GM21515 (cell line): ENCODE results near the gene ICAM5.
A peak's percentile ranks its signal among the peaks of the same experiment; 100 is the strongest.

ENCODE experiments used
- ATAC-seq: cut with Tn5 transposase; IDR thresholded peaks from one replicate; pipeline ENCODE4 v1.9.1; 2021; ENCODE audit not compliant: unreplicated experiment

ICAM5 gene

DNA sequence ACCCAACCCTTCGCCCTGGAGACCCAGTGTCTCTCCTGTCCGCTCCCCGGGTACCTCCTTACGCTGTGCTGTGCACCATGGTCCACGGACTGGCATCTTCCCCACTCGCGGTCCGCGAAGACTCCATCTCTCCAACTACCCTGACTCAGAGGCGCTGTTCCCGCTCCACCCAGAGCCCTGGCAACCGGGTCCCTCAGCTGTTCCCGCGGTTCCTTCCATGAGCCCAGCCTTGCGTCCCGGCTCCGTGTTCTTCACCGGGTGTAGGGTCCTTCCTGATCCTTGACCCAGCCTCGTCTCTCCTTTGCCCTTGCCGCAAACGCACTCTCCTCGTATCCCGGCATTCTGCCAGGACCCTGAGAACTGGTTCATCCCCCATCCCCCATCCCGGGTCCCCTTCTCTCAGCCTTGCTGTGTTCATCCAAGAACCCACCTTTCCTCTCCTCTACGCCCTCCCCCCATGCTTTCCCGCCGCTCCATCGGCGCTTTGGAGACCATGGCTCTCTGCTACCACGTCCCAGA is 664 bp downstream of the ICAM5 start:
- no peak for ATAC-seq

DNA sequence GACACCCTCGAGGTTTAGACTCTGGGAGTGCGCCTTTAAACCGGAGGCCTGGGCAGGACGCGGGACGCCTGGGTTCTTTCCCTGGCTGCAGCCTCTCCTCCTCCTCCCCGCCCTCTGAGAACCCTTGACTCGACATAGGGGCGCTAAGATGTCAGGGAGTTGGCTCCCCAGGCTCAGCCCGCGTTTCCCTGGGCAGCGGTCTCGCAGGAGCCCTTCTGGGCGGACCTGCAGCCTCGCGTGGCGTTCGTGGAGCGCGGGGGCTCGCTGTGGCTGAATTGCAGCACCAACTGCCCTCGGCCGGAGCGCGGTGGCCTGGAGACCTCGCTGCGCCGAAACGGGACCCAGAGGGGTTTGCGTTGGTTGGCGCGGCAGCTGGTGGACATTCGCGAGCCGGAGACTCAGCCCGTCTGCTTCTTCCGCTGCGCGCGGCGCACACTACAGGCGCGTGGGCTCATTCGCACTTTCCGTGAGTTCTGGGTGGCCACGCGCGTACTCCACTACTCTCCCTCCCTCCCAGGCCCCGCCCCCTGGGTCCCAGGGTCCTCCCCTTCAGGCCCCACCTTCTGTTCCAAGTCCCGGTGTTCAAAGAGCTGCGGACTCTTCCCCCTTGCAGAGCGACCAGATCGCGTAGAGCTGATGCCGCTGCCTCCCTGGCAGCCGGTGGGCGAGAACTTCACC is 1.3 kb downstream of the ICAM5 start:
- ATAC-seq, result no peak

DNA sequence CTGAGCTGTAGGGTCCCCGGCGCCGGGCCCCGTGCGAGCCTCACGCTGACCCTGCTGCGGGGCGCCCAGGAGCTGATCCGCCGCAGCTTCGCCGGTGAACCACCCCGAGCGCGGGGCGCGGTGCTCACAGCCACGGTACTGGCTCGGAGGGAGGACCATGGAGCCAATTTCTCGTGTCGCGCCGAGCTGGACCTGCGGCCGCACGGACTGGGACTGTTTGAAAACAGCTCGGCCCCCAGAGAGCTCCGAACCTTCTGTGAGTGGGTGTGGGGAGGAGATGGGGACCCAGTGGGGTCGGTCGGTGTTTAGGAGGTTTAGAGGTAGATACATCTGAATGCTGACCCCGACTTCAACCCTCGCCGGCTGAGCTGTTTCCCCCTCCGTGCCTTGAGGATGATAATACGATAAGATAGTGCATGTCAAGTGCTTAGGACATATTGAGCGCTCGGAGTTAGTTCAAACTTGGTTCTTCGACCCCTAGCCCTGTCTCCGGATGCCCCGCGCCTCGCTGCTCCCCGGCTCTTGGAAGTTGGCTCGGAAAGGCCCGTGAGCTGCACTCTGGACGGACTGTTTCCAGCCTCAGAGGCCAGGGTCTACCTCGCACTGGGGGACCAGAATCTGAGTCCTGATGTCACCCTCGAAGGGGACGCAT is 1.9 kb downstream of the ICAM5 start:
- no peak for ATAC-seq

DNA sequence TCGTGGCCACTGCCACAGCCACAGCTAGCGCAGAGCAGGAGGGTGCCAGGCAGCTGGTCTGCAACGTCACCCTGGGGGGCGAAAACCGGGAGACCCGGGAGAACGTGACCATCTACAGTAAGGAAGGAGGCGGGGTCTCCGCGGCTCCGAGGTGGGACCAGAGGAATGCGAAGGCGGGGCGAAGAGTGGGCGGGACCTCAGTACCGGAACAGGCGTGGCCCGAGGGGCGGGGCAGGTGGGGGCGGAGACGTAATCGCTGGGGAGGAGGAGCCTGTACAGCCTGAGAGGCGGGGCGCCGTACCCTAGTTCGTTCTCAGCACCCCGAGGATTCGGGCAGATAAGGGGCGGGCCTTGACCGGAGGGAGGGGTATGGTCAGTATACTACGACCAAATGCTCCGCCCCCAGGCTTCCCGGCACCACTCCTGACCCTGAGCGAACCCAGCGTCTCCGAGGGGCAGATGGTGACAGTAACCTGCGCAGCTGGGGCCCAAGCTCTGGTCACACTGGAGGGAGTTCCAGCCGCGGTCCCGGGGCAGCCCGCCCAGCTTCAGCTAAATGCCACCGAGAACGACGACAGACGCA is 2.5 kb downstream of the ICAM5 start:
- peak; percentile 36 for ATAC-seq

DNA sequence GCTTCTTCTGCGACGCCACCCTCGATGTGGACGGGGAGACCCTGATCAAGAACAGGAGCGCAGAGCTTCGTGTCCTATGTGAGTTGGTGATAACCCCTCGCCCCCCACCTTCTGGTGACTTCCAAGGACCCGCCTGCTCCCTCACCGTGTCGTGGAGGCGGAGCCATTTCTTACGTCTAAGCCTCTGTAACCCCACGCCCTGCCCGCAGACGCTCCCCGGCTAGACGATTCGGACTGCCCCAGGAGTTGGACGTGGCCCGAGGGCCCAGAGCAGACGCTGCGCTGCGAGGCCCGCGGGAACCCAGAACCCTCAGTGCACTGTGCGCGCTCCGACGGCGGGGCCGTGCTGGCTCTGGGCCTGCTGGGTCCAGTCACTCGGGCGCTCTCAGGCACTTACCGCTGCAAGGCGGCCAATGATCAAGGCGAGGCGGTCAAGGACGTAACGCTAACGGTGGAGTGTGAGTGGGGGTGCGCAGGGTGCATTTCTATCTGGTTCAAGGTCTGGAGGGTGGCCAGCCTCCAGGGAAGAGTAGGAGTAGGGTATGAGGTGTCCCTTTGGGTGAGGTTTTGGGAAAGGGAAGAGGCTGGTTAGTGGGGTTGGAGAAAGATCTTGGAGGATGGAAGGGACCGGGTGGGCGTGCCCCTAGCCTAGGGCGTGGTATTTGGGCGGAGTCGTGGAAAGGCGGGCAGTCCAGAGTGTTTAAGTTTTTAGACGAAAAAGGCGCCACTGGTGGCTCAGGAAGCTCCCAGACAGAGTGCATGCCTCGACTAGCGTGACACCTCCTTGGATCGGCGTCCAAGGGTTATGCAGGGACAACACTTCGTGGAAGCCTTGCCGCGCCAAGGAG is 3.3 kb downstream of the ICAM5 start:
- no peak for ATAC-seq

DNA sequence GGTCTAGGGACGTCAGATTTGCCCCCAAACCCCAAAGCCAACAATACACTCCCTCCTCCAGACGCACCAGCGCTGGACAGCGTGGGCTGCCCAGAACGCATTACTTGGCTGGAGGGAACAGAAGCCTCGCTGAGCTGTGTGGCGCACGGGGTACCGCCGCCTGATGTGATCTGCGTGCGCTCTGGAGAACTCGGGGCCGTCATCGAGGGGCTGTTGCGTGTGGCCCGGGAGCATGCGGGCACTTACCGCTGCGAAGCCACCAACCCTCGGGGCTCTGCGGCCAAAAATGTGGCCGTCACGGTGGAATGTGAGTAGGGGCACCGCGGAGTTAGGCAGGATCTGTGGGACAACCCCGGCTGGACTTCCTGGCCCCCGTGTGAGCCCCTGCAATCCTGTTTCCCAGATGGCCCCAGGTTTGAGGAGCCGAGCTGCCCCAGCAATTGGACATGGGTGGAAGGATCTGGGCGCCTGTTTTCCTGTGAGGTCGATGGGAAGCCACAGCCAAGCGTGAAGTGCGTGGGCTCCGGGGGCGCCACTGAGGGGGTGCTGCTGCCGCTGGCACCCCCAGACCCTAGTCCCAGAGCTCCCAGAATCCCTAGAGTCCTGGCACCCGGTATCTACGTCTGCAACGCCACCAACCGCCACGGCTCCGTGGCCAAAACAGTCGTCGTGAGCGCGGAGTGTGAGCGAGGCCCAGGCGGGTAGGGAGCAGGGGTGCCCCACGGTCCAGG is 4.0 kb downstream of the ICAM5 start:
- ATAC-seq, result no peak

DNA sequence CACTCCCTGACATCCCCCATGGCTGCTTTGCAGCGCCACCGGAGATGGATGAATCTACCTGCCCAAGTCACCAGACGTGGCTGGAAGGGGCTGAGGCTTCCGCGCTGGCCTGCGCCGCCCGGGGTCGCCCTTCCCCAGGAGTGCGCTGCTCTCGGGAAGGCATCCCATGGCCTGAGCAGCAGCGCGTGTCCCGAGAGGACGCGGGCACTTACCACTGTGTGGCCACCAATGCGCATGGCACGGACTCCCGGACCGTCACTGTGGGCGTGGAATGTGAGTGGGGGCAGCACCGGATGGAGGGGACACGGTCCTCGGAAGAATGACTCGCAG is 4.6 kb downstream of the ICAM5 start:
- no peak for ATAC-seq

DNA sequence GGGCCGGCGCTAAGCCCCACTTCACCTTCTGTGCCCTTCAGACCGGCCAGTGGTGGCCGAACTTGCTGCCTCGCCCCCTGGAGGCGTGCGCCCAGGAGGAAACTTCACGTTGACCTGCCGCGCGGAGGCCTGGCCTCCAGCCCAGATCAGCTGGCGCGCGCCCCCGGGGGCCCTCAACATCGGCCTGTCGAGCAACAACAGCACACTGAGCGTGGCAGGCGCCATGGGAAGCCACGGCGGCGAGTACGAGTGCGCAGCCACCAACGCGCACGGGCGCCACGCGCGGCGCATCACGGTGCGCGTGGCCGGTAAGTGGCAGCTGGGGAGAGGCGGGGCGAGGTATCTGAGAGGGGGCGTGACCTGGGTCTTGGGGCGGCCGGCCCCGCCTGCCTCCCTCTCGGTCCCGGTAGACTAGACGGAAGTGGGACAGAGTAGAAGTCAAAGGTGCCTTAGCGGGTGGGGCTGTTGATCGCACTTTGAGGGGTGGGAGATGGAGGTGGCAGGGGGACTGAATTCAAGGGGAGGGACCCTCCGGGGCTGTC is 5.6 kb downstream of the ICAM5 start:
- no peak for ATAC-seq

DNA sequence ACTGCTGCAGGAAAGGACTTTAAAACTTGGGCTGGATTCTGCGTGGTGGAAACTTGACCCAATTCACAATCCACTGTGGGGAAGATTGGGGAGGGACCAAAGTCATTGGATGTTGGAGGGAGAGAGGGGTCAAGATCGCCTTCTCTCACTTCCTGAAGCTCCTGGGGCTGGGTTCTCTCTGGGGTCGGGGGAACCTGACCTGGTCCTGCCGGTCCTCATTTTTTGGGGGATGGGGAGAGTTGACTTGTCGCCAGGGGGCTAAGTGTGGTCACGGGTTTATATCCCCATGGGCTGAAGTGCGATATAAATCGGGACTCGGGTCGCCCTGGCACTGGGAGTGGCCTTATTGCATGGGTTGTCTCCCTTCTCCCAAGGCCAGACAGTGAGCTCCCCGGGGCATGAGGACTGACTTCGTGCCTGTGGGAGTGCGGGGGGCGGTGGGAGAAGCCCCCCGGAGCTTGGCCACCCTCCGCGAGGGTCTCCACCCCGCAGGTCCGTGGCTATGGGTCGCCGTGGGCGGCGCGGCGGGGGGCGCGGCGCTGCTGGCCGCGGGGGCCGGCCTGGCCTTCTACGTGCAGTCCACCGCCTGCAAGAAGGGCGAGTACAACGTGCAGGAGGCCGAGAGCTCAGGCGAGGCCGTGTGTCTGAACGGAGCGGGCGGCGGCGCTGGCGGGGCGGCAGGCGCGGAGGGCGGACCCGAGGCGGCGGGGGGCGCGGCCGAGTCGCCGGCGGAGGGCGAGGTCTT is 6.3 kb downstream of the ICAM5 start:
- ATAC-seq, result no peak

DNA sequence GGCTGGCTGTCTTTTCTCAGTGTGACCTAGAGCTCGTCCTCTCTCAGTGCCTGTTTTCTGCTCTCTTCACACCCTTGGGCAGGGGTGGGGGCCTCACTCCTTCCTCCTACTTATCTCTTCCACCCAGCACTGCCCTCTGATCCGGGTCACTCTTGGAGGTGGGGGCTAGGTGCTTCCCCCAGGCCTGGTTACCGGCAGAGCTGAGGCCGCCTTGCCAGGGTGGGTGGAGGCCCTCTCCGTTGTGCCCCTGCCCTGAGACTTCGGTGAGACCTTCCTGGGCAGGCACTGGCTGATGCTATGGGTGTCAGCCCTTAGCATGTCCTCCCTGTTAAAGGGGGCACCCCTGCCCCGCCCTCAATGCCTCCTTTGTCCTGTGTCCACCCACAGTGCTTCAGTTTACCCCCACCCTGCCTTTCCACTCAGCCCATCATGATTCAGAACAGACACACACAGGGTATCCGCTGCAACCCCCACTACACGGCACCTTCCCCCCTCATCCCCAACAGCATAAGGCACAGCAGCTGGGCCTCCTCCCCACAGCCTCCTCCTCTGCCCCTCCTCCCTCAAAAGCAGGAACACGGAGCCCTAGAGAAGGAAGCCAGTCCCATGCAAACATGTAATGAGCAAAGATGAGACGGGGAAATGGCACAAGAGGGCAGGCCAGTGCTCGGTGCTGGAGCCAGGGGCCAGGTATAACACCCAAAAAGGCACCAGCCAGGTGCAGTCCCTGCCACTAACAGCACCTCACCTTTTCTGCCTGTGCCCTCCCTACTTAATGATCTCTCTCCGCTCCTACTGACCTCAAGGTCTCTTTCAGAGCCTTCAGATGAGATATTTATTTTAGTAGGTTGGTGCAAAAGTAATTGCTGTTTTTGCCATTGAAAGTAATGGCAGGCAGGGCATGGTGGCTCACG is 10.1 kb downstream of the ICAM5 start:
- no peak for ATAC-seq

DNA sequence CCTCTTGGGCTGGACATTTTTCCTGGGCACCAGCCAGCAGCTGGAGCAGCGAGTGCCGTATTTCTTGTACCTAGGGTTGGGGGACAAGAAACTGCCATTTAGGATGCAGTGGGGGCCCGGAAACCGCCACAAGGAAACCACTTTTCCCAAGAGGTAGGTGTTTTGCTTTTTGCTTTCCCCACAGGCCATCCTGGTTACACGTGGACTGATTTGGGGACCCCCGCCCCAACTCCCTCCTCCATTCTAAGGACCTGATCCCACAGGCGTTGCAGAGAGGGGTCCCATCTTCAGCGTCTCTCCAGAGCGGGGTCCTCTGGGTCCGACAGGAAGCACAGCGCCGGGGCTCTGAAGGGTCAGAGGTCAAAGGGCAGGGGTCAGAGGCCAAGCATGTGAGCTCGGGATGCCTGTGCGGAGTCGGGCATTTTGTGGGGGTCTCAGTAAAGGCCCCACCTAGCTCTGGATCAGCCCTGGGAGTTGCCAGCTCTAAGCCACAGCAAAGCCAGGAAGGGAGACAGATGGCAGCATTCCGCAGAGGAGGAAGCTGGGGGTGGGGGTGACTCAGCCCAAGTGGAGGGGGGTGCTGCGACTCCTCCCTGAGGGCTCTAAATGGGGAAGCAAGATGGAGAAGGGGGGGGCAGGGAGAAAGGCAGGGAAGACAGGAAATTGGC is 15.5 kb downstream of the ICAM5 start:
- ATAC-seq, result no peak

DNA sequence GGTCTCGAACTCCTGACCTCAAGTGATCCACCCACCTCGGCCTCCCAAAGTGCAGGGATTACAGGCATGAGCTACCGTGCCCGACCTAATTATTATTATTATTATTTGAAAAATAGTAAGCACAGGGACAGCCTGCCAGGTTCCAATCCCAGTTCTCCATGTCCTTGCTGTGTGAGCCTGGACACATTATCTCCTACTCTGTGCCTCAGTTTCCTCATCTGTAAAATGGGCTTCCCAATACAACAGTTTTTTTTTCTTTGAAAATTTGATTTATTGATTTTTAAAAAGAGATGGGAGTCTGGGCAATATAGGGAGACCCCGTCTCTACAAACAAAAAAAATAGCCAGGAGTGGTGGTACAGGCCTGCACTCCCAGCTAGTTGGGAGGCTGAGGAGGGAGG is 16.6 kb downstream of the ICAM5 start:
- no peak for ATAC-seq

DNA sequence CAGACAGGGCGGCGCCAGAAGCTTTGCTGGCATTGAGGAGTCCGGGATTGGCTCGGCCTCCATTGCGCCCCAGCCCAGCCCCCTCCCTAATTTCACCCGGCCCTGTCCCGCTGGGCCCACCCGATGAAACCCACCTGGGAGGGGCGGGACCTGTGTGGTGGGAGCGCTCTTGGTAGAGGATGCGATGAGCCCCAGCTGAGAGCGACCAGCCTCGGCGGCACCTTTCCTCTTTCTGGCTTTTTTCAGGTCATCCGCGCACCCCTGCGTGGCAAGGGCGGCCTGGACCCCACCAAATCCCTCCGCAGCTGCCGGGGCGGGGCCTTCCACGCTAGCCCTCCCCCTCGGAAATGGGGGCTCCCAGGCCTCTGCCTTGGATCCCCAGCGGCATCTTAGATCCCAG is 19.7 kb downstream of the ICAM5 start, which contains the start of gene ZGLP1:
ZGLP1 (minus strand) TSS at position 393 of the 400 bp plus-strand sequence.
- ATAC-seq, result no peak

DNA sequence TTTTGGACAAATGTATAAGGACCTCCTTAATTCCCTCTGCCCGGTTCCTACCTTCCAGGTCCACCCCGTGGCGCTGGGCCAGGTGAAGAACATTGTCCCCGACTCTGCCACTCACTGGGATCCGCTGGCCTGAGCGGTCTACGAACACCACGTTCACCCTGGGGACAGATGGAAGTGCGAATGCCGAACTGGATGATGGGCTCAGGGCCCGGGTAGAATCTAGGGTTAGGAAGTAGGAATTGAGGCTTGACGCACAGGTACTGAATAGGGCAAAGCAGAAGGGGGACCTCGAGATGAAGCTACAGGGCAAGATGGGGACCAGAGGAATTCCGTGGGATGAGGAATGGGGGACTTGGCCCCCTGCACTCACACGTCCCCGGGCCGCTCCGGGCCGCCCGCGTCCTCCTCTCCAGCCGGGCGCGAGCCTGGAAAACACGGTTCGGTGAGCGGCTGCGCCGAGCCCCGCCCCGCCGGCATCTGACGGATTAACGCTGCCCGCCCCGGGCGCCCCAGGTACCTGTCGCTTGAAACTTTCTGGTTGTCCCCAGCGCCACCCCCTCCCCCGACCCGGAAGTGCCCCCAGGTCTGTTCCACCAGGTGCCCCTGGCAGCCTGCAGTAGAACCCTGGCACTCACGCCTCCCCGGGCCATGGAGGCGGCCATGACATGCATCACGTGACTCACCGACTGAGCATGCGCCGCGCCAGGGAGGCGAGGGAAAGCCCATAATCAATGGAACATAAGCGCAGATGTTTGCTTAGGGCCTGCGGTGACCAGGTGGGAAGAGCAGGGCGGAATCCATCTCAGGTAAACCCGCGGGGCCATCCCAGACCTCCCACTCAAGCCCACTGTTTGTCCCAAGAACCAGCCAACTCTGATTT is 25.8 kb downstream of the ICAM5 start, which contains the start of gene FDX2:
FDX2 (minus strand) TSS at position 681 of the 880 bp plus-strand sequence; CDS start at position 662, 19 bp downstream.
- ATAC-seq, result peak; percentile 59

DNA sequence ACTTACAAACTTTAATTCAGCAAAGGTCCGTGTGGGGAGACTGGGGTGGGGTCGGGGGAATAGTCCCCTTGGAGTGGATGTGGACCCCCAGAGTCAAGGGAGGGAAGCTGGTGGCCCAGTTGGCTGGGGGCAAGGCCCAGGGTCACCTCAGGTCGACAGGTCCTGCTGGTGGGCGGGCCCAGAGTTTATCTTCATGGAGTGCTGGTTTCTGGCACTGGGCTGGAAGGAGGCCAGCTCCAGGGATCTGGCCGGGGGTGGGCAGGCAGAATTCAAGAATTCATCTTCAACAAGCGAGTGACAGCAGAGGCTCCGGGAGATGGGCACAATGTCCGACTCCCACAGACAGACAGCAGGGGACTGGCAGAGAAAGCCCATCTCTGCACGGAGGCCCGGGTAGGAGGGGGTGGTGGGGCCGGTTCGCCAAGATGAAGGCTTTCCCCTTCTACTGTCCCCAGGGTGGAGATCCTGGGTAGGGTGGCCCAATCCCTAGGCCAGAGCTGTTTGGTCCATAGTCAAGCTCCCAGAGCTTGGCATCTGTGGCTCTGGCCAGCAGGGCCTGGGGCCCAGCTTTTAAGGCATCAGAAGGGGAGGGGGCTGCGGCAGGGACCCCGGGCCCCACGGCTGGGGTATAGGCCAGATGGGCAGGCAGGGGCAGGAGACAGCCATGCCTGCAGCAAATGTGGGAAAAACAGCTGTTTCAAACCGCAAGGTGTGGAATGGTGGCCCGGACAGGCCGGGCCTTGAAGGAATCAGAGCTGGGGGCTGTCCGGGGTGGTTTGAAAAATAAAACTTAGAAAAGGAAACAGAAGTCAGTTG is 26.7 kb downstream of the ICAM5 start:
- ATAC-seq, result peak; percentile 6
